Peyer's patch (tissue), 4 donors: ENCODE results near the gene PCDHGA5. TPM values are rescaled to one million over a fixed set of nuclear protein-coding genes. Genes with fewer than 3 reads are reported as not detected.
"Not testable (repeated sequence)": the region's sequence is repeated elsewhere in the genome, so short reads cannot be mapped to it uniquely, and the experiment has no call there.

Experiments used
- DNase-seq, 3 donors: peaks; one replicate each; pipeline ENCODE4 v3.0.0-alpha.2; 2017 to 2019
- H3K27ac ChIP-seq, 4 donors: fragments of 200-600 bp; sonication (generic); one replicate each; pipeline ENCODE4 v1.5.1; 2016 to 2019
- H3K27me3 ChIP-seq, 2 donors: fragments of 200-600 bp; sonication (generic); one replicate each; pipeline ENCODE4 v1.5.1; 2019
- H3K36me3 ChIP-seq, 3 donors: fragments of 200-600 bp; sonication (generic); one replicate each; pipeline ENCODE4 v1.5.1; 2016 to 2019
- H3K4me1 ChIP-seq, 4 donors: fragments of 200-600 bp; sonication (generic); one replicate each; pipeline ENCODE4 v1.5.1; 2016 to 2019
- H3K4me3 ChIP-seq, 4 donors: fragments of 200-600 bp; sonication (generic); 1 replicate in 3 of 4; 2 replicates in 1 of 4; pipeline ENCODE4 v1.5.1; 2016 to 2019; ENCODE audit warnings: mild to moderate bottlenecking in 1 of 4
- H3K9me3 ChIP-seq, 4 donors: fragments of 200-600 bp; sonication (generic); one replicate each; pipeline ENCODE4 v1.5.1; 2016 to 2019; ENCODE audit warnings: mild to moderate bottlenecking in 1 of 4
- POLR2A ChIP-seq, 2 donors: fragments of 450-650 bp; IDR thresholded peaks; one replicate each; pipeline ENCODE4 v1.5.1; 2017; ENCODE audit warnings: antibody characterized with exemption in 2 of 2, mild to moderate bottlenecking in 2 of 2, moderate library complexity in 2 of 2
- total RNA-seq, 4 donors: library from RNA; depleted of rRNA; stranded (reverse); fragments of >200 nt; gene quantifications; one replicate each; pipeline ENCODE4 v1.1.0, GENCODE V29; 2016
- TF ChIP-seq, protein P1 (sequence below), 6 experiments: fragments of 450-650 bp in 4 of 6; fragments of 200-600 bp in 2 of 6; sonication (generic) in 1 of 6; IDR thresholded peaks; one replicate each; pipeline ENCODE4 v1.5.1; 2017 to 2019; ENCODE audit warnings: antibody characterized with exemption in 6 of 6, mild to moderate bottlenecking in 3 of 6, moderate library complexity in 1 of 6

Gene PCDHGA5
- total RNA-seq, 4 donors from 2014 or later, result 0.94 to 10.7 (median 1.7) TPM

DNA sequence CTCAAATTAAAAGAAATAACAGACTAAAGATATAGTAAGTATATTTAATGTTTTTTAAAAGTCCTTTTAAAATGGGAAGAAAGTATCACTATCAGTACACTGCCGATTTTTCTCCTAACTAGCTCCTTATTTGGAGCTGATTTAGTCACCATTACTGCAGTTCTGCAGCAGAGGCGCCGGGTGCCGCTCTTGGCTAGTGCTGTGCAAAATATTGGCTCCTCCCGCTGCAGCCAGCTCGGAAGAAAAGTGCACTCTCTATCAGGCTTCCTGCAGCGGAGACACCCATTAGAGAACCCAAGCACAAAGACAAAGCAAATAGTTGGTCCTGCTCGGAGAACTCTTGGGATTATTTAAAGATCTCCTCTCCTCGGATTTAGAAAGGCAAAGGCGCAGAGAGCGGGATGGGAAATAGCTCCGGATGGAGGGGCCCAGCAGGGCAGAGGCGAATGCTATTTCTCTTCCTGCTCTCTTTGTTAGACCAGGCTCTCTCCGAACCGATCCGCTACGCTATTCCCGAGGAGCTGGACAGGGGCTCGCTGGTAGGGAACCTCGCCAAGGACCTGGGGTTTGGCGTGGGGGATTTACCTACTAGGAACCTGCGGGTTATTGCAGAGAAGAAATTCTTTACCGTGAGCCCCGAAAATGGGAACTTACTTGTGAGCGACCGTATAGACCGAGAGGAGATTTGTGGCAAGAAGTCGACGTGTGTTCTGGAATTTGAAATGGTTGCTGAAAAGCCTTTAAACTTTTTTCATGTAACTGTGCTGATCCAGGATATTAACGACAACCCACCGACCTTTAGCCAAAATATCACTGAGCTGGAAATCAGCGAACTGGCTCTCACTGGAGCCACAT, 6.3 kb downstream of the PCDHGA5 start, which contains the start of gene PCDHGB3:
PCDHGB3 (plus strand) TSS at position 249 of the 855 bp plus-strand sequence; CDS start at position 402, 153 bp downstream.
- no peaks in the 10 kb centered on the region for H3K4me1 ChIP-seq
- no peak for DNase-seq
- H3K4me3 ChIP-seq, result peak within 1 kb of the TSS; percentile 0 to 24 (median 14)
- H3K36me3 ChIP-seq, result no peaks in the 10 kb centered on the region
- no peaks in the 10 kb centered on the region for H3K27me3 ChIP-seq
- H3K27ac ChIP-seq, result no peak within 1 kb of the TSS
- TF ChIP-seq POLR2A (IDR thresholded peaks at IDR 0.05), result no peak
- TF ChIP-seq, protein P1, sequence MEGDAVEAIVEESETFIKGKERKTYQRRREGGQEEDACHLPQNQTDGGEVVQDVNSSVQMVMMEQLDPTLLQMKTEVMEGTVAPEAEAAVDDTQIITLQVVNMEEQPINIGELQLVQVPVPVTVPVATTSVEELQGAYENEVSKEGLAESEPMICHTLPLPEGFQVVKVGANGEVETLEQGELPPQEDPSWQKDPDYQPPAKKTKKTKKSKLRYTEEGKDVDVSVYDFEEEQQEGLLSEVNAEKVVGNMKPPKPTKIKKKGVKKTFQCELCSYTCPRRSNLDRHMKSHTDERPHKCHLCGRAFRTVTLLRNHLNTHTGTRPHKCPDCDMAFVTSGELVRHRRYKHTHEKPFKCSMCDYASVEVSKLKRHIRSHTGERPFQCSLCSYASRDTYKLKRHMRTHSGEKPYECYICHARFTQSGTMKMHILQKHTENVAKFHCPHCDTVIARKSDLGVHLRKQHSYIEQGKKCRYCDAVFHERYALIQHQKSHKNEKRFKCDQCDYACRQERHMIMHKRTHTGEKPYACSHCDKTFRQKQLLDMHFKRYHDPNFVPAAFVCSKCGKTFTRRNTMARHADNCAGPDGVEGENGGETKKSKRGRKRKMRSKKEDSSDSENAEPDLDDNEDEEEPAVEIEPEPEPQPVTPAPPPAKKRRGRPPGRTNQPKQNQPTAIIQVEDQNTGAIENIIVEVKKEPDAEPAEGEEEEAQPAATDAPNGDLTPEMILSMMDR (IDR thresholded peaks at IDR 0.05), result peak in 4 of 6 experiments; percentile 14 to 25 (median 16)
- peaks cover 0 to 79% (median 9%) of the 10 kb centered on the region in 4 donors for H3K9me3 ChIP-seq

DNA sequence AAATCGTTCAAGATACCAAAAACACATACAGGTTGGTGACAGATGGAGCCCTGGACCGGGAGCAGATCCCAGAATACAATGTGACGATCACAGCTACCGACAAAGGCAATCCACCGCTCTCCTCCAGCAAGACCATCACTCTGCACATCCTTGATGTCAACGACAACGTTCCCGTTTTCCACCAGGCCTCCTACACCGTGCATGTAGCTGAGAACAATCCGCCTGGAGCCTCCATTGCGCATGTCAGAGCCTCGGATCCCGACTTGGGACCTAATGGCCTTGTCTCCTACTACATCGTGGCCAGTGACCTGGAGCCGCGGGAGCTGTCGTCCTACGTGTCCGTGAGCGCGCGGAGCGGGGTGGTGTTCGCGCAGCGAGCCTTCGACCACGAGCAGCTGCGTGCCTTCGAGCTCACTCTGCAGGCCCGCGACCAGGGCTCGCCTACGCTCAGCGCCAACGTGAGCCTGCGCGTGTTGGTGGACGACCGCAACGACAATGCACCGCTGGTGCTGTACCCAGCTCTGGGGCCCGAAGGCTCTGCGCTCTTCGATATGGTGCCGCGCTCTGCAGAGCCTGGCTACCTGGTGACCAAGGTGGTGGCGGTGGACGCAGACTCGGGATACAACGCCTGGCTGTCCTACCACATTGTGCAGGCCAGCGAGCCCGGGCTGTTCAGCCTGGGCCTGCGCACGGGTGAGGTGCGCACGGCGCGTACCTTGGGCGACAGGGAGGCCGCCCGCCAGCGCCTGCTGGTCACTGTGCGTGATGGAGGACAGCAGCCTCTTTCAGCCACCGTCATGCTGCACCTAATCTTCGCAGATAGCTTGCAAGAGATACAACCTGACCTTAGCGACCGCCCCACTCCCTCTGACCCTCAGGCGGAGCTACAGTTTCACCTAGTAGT, 7.9 kb downstream of the PCDHGA5 start:
- H3K27me3 ChIP-seq, result no peaks in the 10 kb centered on the region
- peaks cover 0 to 75% (median 14%) of the 10 kb centered on the region in 4 donors for H3K9me3 ChIP-seq
- no peaks in the 10 kb centered on the region for H3K36me3 ChIP-seq
- H3K4me1 ChIP-seq, result no peaks in the 10 kb centered on the region
- no peak for DNase-seq
- no peak overlapping the region for H3K27ac ChIP-seq
- TF ChIP-seq, protein P1 (IDR thresholded peaks at IDR 0.05), result no peak
- TF ChIP-seq POLR2A (IDR thresholded peaks at IDR 0.05), result no peak
- H3K4me3 ChIP-seq, result no peak overlapping the region

DNA sequence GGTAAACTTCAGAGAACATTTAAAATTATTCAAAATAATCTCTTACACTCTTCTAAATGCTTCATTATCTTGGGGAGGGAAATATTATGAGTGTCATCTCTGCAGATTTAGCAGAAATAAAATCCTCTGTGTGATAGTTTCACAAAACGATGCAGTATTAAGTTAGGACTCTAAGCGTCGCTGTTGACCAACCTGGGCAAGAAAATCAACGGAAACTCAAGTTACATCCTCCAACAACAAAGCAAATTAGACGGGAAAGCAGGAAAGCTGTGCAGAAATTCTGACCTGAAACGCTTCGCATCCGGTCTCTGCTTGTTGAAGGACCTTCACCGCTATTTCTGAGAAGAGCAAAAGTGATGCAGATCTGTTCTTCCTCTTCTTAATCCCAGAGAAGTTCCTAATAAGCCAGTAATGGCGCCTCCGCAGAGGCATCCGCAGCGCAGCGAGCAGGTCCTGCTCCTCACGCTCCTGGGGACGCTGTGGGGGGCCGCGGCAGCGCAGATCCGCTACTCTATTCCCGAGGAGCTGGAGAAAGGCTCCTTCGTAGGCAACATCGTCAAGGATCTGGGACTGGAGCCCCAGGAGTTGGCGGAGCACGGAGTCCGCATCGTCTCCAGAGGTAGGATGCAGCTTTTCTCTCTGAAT, 9.8 kb downstream of the PCDHGA5 start, which contains the start of gene PCDHGA6:
PCDHGA6 (plus strand) TSS at position 219 of the 645 bp plus-strand sequence; CDS start at position 412, 193 bp downstream.
- TF ChIP-seq, protein P1 (IDR thresholded peaks at IDR 0.05), result peak in 2 of 6 experiments; percentile 5 to 20
- TF ChIP-seq POLR2A (IDR thresholded peaks at IDR 0.05), result no peak
- H3K9me3 ChIP-seq, result peaks cover 0 to 70% (median 16%) of the 10 kb centered on the region in 4 donors
- no peak within 1 kb of the TSS for H3K4me3 ChIP-seq
- DNase-seq, result no peak
- H3K27me3 ChIP-seq, result no peaks in the 10 kb centered on the region
- no peak within 1 kb of the TSS for H3K27ac ChIP-seq
- no peaks in the 10 kb centered on the region for H3K36me3 ChIP-seq
- H3K4me1 ChIP-seq, result no peaks in the 10 kb centered on the region

DNA sequence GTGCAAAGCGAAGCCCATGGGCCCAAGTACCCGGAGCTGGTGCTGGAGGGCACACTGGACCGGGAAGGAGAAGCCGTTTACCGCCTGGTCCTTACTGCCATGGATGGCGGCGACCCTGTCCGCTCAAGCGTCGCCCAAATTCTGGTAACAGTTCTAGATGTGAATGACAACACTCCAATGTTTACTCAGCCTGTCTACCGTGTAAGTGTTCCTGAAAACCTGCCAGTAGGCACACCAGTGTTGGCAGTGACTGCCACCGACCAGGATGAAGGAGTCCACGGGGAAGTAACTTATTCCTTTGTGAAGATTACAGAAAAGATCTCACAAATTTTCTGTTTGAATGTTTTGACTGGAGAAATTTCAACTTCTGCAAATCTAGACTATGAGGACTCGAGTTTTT, 10.7 kb downstream of the PCDHGA5 start:
- Histone ChIP-seq H3K4me1 (no peaks in the 10 kb centered on the region), H3K9me3 (peaks cover 0 to 68% (median 16%) of the 10 kb centered on the region in 4 donors), H3K36me3 (no peaks in the 10 kb centered on the region), H3K27me3 (no peaks in the 10 kb centered on the region), H3K27ac (no peak overlapping the region), H3K4me3 (no peak overlapping the region)
- DNase-seq, result no peak
- no peak for TF ChIP-seq POLR2A (IDR thresholded peaks at IDR 0.05)
- TF ChIP-seq, protein P1 (IDR thresholded peaks at IDR 0.05), result no peak

DNA sequence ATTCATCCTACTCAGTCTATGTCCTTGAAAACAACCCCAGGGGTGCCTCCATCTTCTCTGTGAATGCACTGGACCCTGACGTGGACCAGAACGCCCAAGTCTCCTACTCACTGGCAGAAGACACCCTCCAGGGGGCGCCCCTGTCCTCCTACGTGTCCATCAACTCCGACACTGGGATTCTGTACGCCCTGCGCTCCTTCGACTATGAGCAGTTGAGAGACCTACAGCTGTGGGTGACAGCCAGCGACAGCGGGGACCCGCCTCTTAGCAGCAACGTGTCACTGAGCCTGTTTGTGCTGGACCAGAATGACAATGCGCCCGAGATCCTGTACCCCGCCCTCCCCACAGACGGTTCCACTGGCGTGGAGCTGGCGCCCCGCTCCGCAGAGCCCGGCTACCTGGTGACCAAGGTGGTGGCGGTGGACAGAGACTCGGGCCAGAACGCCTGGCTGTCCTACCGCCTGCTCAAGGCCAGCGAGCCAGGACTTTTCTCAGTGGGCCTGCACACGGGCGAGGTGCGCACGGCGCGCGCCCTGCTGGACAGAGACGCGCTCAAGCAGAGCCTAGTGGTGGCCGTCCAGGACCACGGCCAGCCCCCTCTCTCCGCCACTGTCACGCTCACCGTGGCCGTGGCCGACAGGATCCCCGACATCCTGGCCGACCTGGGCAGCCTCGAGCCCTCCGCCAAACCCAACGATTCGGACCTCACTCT, 11.6 kb downstream of the PCDHGA5 start:
- H3K4me3 ChIP-seq, H3K27ac ChIP-seq, H3K27me3 ChIP-seq, DNase-seq, H3K36me3 ChIP-seq, H3K4me1 ChIP-seq: not testable (repeated sequence)
- peaks cover 0 to 65% (median 16%) of the 10 kb centered on the region in 4 donors for H3K9me3 ChIP-seq
